ENCODE measurements around the gene NHEJ1. TPM values are rescaled to one million over a fixed set of nuclear protein-coding genes. Genes with fewer than 3 reads are reported as not detected.

The NHEJ1 gene
- total RNA-seq, 4 donors from 2014 or later, result 50.5 to 90.2 (median 65.3) TPM

DNA sequence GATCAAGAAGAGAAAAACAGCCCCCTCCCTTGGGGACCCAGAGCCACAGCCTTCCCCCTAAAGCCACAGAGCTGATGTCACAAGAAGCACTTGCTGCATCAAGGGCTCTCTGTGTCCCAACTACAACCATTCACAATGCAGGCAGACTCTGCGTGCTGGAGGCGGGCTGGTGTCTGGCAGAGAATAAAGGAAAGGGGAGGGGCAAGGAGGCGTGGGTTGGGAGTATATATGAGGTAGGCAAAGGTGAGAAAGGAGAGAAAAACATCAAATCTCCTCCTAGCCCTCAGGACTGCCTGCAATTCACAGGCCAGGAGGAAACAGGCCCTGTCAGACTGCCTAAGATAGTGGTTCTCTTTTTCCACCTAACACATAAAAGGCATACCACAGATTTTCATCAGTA, 51.1 kb downstream of the NHEJ1 start:
- TF ChIP-seq EP300 (IDR thresholded peaks at IDR 0.05; ENCODE audit: low read depth) (no peak), POLR2A (IDR thresholded peaks at IDR 0.05) (peak; percentile 30), POLR2AphosphoS5 (IDR thresholded peaks at IDR 0.05) (peak; percentile 21 to 71 (median 39))
- TF ChIP-seq, protein P1, sequence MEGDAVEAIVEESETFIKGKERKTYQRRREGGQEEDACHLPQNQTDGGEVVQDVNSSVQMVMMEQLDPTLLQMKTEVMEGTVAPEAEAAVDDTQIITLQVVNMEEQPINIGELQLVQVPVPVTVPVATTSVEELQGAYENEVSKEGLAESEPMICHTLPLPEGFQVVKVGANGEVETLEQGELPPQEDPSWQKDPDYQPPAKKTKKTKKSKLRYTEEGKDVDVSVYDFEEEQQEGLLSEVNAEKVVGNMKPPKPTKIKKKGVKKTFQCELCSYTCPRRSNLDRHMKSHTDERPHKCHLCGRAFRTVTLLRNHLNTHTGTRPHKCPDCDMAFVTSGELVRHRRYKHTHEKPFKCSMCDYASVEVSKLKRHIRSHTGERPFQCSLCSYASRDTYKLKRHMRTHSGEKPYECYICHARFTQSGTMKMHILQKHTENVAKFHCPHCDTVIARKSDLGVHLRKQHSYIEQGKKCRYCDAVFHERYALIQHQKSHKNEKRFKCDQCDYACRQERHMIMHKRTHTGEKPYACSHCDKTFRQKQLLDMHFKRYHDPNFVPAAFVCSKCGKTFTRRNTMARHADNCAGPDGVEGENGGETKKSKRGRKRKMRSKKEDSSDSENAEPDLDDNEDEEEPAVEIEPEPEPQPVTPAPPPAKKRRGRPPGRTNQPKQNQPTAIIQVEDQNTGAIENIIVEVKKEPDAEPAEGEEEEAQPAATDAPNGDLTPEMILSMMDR (IDR thresholded peaks at IDR 0.05), result no peak
- Histone ChIP-seq H3K4me3 (no peak overlapping the region), H3K9me3 (no peaks in the 10 kb centered on the region), H3K27ac (peak overlapping the region; percentile 67 to 87 (median 84)), H3K36me3 (no peaks in the 10 kb centered on the region), H3K4me1 (peaks cover 0 to 72% (median 54%) of the 10 kb centered on the region in 4 donors), H3K27me3 (no peaks in the 10 kb centered on the region)
- 47 to 53% methylated on average over 3 of the region's 3 CpGs for WGBS, 2 donors (ENCODE audit: low coverage in 1 of 2)
- peak; percentile 80 for DNase-seq
- intact Hi-C loops (cut with DNase I; ENCODE audit: low total_unique reads), result no loop called here
- in situ Hi-C loops (cut with MboI; ENCODE audit: low pct_ligation_motif_present in 1 of 4, low pct_unique_long_range_greater_than_20kb in 1 of 4, low sequenced_read_pairs in 3 of 4), result no loop called here

DNA sequence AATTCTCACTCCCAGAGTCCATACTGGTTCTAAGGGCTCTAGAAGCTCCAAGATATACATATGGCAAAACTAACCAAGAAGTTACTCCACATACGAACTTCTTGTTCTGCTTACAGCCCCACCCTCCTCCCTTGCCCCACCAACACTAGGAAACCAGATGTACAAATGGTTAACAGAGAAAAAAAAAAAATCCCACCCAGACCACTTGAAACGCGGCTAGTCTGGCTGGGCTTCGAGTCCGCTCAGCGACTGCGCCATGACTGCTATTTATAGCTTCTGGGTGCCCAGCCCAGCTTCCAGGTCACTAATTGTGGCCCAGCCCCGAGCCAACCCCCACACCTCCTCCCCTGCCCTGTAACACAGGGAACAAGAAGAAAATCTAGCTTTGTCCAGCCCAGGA, 52.9 kb downstream of the NHEJ1 start:
- Histone ChIP-seq H3K36me3 (no peaks in the 10 kb centered on the region), H3K27me3 (no peaks in the 10 kb centered on the region), H3K9me3 (no peaks in the 10 kb centered on the region), H3K4me1 (peaks cover 0 to 59% (median 45%) of the 10 kb centered on the region in 4 donors), H3K4me3 (peak overlapping the region in 1 of 4 donors; percentile 4), H3K27ac (peak overlapping the region in 3 of 4 donors; percentile 20 to 53 (median 52))
- in situ Hi-C loops (cut with MboI; ENCODE audit: low pct_ligation_motif_present in 1 of 4, low pct_unique_long_range_greater_than_20kb in 1 of 4, low sequenced_read_pairs in 3 of 4), result no loop called here
- TF ChIP-seq POLR2AphosphoS5 (IDR thresholded peaks at IDR 0.05), result no peak
- TF ChIP-seq POLR2A (IDR thresholded peaks at IDR 0.05), result peak; percentile 10
- TF ChIP-seq EP300 (IDR thresholded peaks at IDR 0.05; ENCODE audit: low read depth), result no peak
- TF ChIP-seq, protein P1 (IDR thresholded peaks at IDR 0.05), result no peak
- WGBS, 2 donors (ENCODE audit: low coverage in 1 of 2), result 48% methylated on average over 8 of the region's 8 CpGs; no CpG with 5 or more reads in 1 of the 2 donors
- DNase-seq, result peak; percentile 45
- intact Hi-C loops (cut with DNase I; ENCODE audit: low total_unique reads), result no loop called here

DNA sequence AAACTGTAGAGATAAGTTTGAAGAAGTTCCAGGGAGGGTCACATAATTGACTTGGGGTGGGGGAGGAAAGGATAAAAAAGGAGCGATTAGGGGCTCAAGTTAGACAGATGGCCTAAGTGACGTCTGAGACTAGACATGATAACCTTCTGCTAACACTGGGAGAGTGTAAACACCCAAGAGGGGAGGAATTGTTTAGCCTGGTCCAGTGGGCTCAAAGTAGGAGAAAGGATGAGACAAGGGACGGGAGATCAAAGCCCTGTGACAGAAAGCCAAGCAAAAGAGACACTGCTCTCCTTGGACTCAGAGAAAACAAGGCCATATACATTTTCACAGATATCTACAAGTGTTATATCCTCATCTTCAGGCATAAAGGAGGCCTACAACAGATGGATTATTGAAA, 54.4 kb downstream of the NHEJ1 start:
- H3K27me3 ChIP-seq, result no peaks in the 10 kb centered on the region
- no peak for DNase-seq
- in situ Hi-C loops (cut with MboI; ENCODE audit: low pct_ligation_motif_present in 1 of 4, low pct_unique_long_range_greater_than_20kb in 1 of 4, low sequenced_read_pairs in 3 of 4), result no loop called here
- no peak overlapping the region for H3K4me3 ChIP-seq
- intact Hi-C loops (cut with DNase I; ENCODE audit: low total_unique reads), result no loop called here
- H3K27ac ChIP-seq, result no peak overlapping the region
- TF ChIP-seq, protein P1 (IDR thresholded peaks at IDR 0.05), result no peak
- no peak for TF ChIP-seq POLR2A (IDR thresholded peaks at IDR 0.05)
- no peak for TF ChIP-seq EP300 (IDR thresholded peaks at IDR 0.05; ENCODE audit: low read depth)
- no peak for TF ChIP-seq POLR2AphosphoS5 (IDR thresholded peaks at IDR 0.05)
- 90 to 91% methylated on average over 2 to 3 of the region's 3 CpGs for WGBS, 2 donors (ENCODE audit: low coverage in 1 of 2)
- H3K36me3 ChIP-seq, result peaks cover 0 to 4% (median 0%) of the 10 kb centered on the region in 4 donors
- H3K4me1 ChIP-seq, result peaks cover 0 to 49% (median 39%) of the 10 kb centered on the region in 4 donors
- no peaks in the 10 kb centered on the region for H3K9me3 ChIP-seq

DNA sequence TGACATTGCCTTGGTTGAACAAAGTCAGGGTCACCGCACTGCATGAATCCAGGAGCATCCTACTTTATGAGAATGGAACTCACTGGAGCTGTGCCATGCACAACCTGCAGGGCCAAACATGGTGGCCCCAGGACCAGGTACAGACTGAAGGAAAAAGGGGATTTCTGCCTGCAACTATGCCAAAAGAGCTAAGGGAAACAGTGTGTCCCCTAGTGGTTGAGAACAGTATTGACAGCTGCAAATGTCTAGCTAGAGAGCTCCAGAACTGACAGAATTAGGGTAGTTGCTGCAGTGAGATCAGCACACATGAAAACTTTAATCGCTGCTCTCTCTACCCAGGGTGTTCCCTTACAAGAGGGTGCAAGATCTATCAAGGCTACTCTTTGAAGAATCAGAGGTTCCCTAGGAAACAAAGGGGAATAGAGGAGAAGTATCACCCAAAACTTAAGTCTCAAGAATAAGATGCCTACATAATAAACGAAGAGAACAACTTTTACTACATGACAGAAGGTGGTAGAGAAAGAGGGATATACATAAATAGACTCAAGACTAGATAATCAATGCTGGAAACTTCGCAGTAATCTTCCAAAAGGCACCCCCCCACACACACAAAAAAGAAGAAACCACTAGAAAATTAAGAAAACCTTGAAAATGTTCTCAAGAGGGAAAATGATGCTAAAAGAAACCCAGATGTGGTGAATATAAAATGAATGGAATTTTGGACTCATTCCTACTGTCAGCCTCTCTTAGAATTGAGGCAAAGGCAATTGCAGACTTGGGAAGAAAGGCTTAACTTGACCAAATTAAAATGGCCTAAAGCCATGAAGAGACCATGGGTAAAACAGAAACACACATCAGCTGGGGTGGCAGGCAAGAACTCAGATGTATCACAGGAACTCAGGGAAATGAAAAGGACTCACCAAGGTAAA, 56.2 kb downstream of the NHEJ1 start:
- intact Hi-C loops (cut with DNase I; ENCODE audit: low total_unique reads), result no loop called here
- peaks cover 0 to 30% (median 23%) of the 10 kb centered on the region in 4 donors for H3K4me1 ChIP-seq
- H3K9me3 ChIP-seq, result no peaks in the 10 kb centered on the region
- peaks cover 0 to 4% (median 0%) of the 10 kb centered on the region in 4 donors for H3K36me3 ChIP-seq
- in situ Hi-C loops (cut with MboI; ENCODE audit: low pct_ligation_motif_present in 1 of 4, low pct_unique_long_range_greater_than_20kb in 1 of 4, low sequenced_read_pairs in 3 of 4), result no loop called here
- H3K27ac ChIP-seq, result no peak overlapping the region
- H3K4me3 ChIP-seq, result no peak overlapping the region
- TF ChIP-seq, protein P1 (IDR thresholded peaks at IDR 0.05), result peak; percentile 66 to 81 (median 72)
- no peak for TF ChIP-seq POLR2A (IDR thresholded peaks at IDR 0.05)
- no peaks in the 10 kb centered on the region for H3K27me3 ChIP-seq
- DNase-seq, result no peak
- 74 to 88% methylated on average over 2 to 4 of the region's 4 CpGs for WGBS, 2 donors (ENCODE audit: low coverage in 1 of 2)

Data from transverse colon (tissue), 4 donors.